GM18511 (cell line): ENCODE measurements around the gene LHX3.

Experiments
- ATAC-seq: cut with Tn5 transposase; IDR thresholded peaks from one replicate; pipeline ENCODE4 v1.9.1; 2021; ENCODE audit warnings: mild to moderate bottlenecking, moderate library complexity; ENCODE audit not compliant: unreplicated experiment

The LHX3 gene

DNA sequence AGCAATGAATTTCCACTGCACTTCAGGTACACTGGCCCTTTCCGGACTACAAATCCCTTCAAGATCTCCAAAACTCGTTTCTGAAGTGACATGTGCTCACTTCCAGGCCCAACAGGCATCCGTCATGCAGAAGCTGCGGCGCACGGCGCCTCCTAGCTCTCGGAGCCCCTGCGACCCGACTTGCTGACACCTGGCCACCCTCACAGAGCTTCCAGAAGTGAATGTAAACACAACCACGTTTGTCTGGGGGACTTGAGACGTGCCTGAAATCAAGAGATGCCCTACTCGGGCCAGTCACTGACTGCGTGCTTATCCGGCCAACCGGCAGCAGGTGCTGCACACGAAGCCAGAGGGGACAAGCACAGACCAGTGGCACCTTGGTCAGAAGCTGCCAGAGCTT, 4.9 kb upstream of the LHX3 start:
- no peak for ATAC-seq

DNA sequence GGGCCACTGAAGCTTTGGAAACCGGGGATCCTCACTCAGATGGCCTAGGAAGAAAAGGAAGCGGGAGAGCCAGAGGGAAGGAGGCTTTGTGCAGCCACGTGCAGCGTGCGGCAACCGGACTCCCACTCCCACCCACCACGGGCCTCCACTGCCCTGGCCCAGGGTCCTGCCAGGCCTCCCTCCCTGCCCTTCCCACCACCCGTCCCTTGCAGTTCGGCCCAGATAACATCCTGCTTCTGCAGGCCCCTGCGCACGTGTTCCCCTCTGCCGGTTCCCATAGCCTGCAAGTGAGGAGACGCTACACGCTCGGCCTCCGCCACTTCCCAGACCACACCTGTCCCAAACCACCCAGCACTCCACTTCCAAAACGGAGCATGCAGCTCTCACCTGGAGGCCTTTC, 4.3 kb upstream of the LHX3 start:
- no peak for ATAC-seq

DNA sequence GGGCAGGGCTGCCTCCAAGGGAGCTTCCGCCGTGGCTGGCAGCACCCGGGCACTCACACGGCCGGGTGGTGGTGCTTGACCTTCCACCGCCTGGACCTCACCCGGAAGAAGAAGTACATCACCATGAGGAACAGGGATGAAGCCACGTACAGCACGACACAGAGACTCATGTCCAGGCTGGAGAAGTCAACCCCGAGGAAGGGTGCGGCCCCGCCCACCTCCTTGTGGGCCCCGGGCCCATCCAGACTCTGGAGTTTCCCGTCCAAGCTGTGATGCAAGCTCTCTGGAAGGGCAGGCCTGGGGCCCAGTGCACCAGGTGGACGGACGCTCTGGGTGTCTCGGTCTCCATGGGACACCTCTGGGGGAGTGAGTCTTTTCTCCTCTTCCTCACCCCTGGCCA, 3.7 kb upstream of the LHX3 start:
- no peak for ATAC-seq

DNA sequence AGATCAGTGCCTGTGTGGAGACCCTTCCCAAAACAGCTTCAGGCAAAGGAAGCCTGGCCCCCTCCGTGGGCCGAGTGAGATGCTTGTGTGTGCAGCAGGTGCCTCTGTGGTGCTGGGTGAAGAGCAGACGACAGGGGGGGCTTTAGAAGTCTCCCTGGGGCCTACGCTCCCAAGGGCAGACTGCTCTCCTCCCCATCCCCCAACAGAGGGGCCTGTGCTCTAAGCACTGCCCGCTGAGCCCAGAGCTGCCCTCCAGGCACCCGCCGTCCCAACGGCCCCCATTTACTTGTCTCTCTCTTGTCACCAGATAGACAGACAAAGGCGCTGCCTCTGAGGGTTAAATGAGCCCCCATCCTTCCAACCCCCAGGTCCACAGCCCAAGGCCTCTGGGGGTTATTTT, 2.7 kb upstream of the LHX3 start:
- no peak for ATAC-seq

DNA sequence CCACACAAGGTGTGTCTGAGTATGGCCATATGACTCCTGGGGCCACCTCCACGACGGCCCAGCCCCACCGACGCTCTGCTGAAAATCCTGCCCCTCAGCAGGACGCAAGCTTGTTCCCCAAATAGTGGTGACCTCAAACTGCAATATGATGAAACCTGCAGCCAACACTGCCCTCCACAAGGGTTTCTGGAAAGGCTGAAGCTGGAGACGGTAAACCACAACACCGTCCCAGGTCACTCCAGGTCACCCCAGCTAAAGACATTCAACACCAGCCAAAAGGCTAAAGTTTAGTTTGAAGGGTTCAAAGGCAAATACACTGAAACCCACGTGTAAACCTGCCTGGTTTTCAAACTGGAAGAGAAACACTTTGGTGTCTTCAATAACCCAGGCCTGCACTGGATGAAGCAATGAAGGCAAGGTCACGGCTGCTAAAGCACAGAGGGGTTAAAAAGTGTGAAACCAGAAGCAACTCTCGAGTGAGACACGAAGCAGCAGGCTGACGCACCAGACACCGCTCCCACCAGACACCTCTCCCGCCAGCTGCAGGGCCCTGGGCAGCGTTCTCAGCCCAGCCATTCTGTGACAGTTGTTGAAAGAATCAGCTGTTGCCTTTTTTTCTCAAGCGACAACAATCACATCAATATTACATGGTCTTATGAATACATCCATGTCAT, 1.8 kb upstream of the LHX3 start:
- ATAC-seq, result no peak

DNA sequence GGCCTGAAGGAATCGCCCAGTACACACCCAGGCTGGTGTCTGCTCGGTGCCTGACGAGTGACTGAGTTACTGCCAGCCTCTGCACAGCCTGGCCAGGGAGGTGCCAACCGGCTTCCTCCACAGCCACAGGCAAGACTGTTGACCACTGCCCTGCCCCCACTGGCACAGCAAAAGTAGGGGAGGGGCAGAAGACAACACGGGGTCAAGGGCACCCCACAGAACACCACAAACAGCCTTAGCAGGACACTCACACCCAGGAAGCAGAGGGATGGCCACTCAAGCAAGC, 722 bp upstream of the LHX3 start:
- ATAC-seq, result no peak

DNA sequence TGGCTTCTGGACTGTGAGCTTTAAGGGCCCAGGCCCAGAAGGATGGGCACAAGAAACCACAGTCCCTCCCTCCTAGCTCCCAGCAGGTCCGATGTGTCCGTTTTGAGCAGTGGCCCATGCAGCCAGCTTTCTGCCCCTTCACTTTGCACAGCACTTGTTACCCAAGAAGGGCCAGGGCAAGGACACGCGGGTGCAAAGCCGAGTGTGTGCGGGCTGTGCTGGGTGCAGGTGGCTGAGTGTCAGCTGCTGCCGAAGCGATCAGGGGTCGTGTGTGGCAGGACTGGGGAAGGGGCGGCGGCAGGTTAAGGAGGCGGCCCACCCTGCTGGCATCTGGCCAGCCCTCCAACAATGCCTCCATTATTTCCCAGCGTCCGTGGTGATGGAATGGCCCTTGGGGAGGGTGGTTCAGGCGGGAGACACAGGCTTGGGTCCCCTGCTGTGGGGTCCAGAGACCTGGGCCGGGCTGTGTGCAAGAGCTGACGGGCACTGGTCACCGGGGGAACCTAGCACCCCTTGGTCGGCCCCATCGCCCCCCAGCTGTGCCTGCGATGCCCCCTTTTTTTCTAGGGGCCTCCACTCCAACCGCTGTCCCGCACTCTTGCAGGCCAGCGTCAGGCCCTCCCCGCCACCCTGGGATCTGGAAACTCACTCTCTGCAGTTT, 653 bp downstream of the LHX3 start:
- no peak for ATAC-seq

DNA sequence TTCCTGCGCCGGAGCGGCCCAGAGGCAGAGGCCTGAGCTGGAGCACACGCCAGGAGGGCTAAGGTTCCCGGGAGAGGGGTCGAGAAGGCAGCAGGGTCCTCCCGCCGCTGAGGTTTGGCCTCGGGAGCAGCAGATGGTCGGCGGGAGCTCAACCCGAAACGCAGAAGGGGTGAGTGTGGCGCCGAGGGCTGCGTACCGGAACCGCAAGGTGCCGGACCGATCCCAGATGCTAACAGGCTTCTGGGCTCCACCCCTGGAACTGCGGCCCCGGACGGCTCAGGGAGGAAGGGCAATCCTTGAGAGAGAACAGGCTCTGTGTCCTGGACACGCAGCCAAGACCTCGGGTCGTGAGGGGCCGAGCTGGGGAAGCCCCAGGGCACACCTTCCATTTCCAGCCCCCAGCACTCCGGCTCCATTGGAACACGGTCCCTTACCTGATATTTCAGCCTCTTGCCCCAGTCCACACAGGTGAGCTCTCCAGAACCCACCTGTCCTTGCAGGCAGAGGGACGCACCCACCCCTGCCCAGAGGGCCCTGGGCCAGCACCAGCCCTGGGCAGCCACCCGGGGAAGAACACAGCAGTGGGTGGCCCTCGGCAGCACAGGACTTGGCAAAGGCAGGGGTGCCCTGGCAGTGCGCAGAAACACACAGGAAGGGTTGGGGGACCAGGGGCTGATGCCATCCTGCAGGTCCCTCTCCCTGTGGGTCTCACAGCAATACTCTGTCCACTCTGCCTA, 1.4 kb downstream of the LHX3 start:
- ATAC-seq, result no peak

DNA sequence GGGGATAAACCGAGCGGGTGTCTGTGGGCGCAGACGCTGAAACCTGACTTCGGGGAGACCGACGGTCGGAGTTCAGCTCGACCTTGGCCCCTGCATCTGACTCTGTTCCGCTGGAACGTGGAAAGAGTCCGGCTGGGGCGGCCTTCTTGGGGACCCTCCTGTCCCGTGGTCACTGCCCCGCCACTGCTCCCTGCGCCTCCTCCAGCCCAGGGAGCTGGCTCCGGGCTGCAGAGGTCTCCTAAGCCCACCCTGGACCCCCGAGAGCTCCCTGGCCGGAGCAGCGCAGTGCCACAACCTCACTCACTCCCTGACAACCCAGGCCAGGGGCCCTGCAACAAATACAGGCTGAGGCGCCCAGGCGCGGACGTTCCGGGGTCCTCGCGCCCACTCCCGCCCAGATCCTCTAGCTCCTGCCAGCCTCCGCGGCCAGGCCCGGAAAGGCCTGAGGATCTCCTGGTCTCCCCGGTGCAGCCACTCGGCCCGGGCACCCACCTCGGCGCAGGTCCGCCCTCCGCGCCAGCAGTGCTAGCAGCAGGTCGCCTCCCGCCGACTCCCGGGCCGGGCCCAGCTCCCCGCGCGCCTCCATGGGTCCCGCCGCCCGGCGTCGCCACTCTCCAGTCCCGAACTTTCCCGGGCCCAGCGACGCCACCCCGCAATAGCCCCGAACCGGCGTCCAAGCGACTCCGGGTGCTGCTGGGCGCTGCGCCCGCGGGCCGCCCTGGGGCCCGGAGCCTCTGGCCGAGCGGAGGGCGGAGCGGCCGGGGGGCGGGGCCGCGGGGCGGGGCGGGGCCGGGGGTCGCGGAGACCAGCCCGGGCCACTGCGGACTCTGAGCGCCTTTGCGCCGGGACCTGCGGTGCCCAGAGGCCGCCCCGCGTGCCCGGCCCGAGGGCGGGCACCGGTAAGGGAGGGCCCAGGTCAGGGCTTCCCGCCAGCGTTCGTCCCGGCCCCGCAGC, 2.2 kb downstream of the LHX3 start:
- no peak for ATAC-seq

DNA sequence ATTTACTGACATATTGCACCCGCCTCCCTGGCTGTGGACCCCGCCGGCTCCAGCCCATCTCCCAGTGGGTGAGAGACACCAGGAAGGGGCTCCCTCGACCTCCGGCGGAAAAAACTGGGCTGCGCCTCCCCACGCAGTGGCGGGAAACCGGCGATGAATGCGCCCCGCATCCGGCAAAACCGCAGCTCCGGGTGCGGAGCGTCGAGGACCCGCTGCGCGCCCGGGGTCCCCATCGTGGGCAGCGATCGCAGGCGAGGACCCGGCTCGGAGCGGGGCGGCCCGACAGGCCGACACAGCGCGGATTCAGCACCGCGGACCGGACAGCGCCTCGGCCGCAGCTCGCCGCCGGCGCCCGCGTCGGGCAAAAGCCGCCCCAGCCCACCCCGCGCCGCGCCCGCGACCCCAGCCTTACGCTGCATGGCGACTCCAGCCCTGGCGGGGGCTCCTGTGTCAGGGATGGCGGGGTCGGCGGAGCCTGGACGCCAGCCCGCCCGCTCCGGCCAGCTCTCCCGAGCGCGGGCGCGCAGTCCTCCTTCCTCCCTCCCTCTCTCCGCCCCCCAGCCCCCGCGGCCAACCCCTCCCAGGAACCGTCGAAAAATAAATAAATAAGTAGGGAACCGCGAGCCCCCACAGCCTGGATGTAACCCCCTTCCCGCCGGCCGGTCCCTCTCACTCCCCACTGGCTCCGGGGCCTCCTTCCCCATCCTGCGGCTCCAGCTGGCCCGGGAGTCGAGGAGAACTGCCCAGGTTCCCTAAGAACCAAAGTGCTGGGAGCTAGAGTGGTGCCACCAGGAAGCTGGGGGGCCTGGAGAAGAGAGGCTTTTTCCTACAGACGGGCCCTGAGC, 3.1 kb downstream of the LHX3 start:
- ATAC-seq, result no peak

DNA sequence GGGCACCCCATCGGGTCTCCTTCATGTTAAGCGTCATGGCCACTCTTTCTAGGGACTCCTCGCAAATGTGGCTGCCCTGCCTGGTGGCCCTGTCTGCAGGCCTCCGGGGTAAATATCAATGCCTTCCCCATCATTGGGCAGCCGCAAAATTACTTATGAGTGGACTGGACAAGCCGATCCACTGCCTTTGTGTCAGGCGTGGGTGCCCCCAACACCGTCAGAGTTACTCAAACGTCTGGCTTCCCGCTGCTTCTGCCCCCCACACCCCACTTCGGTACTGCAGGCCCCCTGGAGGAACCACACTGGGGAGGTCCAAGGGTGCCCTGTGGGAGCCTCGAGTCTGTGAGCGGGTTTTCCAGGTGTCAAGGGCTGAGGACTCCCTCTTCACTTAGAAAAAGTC, 3.8 kb downstream of the LHX3 start:
- no peak for ATAC-seq

DNA sequence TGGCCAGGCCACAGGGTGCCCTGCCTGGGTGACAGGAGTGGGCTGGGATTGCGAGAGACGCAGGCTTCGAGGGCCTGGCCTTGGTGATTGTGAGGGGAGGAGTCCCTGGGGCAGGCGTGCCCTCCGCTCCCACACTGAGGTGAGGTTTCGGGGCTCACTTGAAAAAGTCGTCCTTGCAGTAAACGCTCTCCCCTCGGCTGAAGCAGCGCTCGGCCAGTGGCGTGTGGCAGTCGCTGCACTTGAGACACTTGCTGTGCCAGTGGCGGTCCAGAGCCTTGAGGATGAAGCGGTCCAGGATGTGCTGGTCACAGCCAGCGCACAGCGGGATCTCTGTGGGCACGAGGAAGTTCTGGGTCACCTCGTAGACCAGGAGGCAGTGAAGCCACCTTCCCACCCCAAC, 4.5 kb downstream of the LHX3 start:
- ATAC-seq, result no peak

DNA sequence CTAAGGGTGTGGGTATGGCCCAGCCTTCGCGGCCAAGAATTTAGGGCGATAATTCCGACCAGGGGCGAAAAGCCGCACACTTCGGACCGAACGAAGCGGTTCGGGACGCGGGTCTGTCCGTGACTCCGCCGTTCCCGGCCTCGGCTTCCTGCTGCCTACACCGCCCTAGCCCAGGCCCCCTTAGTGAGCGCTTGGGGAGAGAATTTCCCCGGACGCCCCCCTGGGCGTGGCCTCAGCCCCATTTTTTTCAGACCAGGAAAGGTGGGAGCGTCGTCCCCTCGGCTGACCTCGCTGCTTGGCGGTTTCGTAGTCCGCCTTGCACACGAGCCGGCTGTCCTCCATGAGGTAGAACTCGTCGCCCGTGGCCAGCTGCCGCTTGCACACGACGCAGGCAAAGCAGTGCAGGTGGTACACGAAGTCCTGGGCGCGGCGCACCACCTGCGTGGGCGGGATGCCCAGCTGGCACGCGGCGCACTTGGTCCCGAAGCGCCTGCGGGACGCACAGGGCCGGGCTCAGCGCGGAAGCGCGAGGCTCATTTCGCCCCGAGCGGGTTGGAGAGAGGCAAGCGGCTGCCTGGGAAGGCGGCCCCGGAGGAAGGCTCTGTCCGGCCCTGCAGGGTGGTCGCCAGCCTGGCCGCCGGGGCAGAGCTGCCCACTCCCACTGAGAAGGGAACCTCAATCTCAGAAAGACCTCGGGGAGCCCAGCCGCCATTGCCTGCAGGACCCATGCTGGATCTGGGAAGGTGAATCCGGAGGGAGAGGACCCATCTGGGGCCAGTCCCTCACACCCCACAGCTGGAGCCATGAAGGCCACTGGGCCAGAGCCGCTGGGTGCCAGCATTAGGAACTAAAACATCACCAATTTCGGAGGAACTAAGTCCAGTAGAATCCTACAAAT, 5.3 kb downstream of the LHX3 start:
- ATAC-seq, result no peak

DNA sequence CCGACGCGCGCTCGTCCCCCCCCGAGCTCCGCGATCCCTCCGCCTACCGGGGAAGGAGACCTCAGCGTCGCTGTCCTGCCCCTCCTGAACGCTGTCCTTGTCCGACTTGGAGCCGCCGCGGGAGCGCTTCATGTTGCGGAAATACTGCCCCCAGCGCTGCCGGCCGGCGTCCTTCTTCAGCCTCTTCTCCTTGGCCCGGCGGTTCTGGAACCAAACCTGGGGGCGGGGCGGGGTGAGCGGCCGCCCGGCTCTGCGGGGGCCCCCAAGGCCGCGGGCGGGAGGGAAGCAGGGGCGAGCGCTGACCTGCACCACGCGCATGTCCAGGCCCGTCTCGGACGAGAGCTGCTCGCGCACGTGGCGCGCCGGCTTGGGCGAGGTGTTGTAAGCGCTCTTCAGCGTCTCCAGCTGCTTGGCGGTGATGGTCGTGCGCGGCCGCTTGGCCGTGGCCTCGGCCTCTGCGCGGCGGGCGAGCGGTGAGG, 6.3 kb downstream of the LHX3 start:
- ATAC-seq, result no peak

DNA sequence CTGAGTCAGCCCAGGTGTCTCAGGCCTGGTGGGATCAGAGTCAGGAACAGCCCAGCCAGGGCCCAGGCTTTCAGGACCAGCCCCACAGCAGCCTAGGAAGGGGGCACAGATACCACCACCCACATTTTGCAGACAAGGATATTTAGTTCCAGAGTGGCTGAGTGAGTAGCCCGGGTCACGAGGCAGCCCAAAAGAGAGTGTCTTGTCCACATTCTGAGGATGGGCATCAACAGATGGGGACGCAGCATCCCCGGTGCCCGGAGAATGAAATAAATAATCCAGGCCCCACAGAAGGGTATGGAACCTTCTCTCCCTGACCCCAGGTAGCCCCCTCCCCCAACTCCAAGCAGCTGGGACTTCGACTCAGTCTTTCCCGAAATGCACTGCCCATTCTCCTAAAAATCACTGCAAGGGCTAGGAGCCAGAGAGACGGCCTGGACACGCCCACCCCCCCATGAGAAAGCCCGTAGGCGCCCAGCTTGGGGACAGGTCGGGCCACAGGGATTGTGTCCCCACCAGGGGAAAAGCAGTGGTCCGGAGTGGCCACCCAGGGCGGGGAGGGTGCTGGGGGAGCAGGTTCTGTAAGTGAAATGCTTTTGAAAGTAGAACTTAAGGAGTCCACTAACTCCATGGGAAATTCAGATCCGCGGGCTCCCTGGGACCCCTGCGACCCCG, 6.9 kb downstream of the LHX3 start:
- ATAC-seq, result no peak

DNA sequence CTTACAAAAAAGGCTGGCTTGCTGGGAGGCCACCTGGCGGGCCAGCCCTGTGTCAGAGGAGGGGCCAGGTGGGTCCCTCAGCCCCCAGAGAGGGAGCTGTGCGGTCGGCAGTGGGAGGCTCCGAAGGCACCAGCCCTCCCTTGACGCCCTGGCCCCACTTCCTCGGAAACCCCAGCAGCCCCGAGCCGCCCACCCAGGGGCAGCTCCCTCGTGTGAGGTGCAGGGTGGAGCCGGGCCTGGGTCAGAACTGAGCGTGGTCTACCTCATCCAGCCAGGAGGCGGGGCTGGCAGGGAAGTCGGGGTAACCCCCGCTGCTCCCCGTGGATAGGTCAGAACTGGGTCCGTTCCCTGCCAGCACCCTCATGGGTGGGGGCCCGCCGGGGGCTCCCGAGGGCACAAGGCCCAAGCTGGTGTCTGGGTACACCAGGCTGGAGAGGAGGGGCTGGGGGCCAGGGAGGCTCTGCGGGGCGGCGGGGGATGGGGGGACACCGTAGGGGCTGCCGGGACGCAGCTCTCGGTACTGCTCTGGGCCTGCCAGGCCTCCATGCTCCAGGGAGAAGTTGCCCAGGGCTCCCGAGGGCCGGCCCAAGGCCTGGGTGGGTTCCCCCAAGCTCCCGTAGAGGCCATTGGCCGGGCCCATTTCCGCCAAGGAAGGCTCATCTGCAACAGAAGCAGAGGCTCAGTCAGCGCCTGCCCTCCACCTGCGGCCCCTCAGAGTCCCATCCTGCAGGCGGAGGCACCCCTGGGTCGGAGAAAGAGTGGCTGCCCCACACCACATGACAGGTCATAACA, 7.6 kb downstream of the LHX3 start:
- ATAC-seq, result no peak

DNA sequence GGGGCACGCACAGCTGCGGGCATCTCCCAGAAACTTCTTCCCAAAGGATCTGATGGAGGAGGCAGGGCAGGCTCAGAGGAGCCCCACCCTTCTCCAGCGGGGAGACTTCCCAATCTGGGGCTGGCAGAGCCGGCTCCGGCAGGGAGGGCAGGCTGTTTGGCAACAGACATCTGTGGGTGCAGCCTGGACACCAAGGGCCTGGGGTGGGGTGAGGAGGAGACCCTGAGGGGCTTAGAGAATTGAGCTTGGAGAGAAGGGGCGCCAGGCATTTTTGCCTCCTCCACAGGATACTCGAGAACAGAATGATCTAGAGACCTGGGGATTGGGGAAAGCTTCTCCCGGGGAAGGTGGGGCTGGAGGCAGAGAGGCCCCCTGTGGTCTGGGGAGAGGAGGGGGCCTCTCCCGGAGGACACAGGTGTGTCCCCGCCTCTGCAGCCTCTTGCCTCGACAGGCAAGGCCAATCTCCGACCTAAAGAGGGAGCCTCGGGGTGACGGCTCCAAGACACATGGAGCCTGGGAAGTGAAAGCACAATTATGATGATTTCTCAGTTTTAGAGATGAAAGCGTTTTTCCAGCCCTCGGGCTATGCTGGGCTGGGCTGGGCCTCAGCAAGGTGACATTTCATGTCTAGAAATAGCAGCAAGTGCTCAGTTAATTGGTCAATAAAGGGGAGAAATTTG, 8.4 kb downstream of the LHX3 start:
- ATAC-seq, result no peak
